Karpas-422 (cell line): ENCODE results near the gene GALNT17. TPM values are rescaled to one million over a fixed set of nuclear protein-coding genes. Genes with fewer than 3 reads are reported as not detected.
A peak's percentile ranks its signal among the peaks of the same experiment; 100 is the strongest.

Experiments
- DNase-seq: peaks from one replicate; pipeline ENCODE4 v3.0.0-alpha.2; 2015
- H2AFZ ChIP-seq: fragments of 200-600 bp; sonication (generic); 2 replicates; pipeline ENCODE4 v1.6.1; 2014; ENCODE audit warnings: antibody characterized with exemption, low read length, mixed read lengths
- H3K27ac ChIP-seq: fragments of 200-600 bp; sonication (generic); 2 replicates; pipeline ENCODE4 v1.5.1; 2014; ENCODE audit warnings: mild to moderate bottlenecking, low read length, moderate library complexity
- H3K27me3 ChIP-seq: fragments of 200-600 bp; sonication (generic); 2 replicates; pipeline ENCODE4 v1.6.1; 2014; ENCODE audit warnings: low read length, mixed read lengths
- H3K36me3 ChIP-seq: fragments of 200-600 bp; sonication (generic); 2 replicates; pipeline ENCODE4 v1.6.1; 2014; ENCODE audit warnings: low read length, mixed read lengths; ENCODE audit not compliant: insufficient read depth
- H3K4me1 ChIP-seq: fragments of 200-600 bp; sonication (generic); 2 replicates; pipeline ENCODE4 v1.6.1; 2014; ENCODE audit warnings: mild to moderate bottlenecking, low read length, mixed read lengths
- H3K4me2 ChIP-seq: fragments of 200-600 bp; sonication (generic); 2 replicates; pipeline ENCODE4 v1.6.1; 2014; ENCODE audit warnings: low read length, low read depth, mild to moderate bottlenecking; ENCODE audit not compliant: poor library complexity, severe bottlenecking
- H3K4me3 ChIP-seq: fragments of 200-600 bp; sonication (generic); 2 replicates; pipeline ENCODE4 v1.5.1; 2014; ENCODE audit warnings: mild to moderate bottlenecking, antibody characterized with exemption, low read length, mixed read lengths
- H3K79me2 ChIP-seq: fragments of 200-600 bp; sonication (generic); 2 replicates; pipeline ENCODE4 v1.6.1; 2014; ENCODE audit warnings: mild to moderate bottlenecking, low read length, mixed read lengths
- H3K9ac ChIP-seq: fragments of 200-600 bp; sonication (generic); 2 replicates; pipeline ENCODE4 v1.6.0; 2014; ENCODE audit warnings: low read length
- H3K9me2 ChIP-seq: fragments of 200-600 bp; sonication (generic), shearing (Covaris generic); replicated peaks from 2 replicates; pipeline ENCODE4 v1.6.0; 2014; ENCODE audit warnings: mild to moderate bottlenecking, low read length, moderate library complexity; ENCODE audit not compliant: insufficient read depth
- H3K9me3 ChIP-seq: fragments of 300-700, 200-600 bp; sonication (generic); 2 replicates; pipeline ENCODE4 v1.6.1; 2014; ENCODE audit warnings: low read length, mixed read lengths
- H4K20me1 ChIP-seq: fragments of 200-600 bp; sonication (generic); 2 replicates; pipeline ENCODE4 v1.6.1; 2014; ENCODE audit warnings: mild to moderate bottlenecking, antibody characterized with exemption, low read length, low read depth; ENCODE audit not compliant: insufficient read depth
- small RNA-seq: library from RNA; depleted of rRNA; stranded (forward); fragments of <200 nt; gene quantifications from one replicate; pipeline ENCODE3, GENCODE V24; 2014
- total RNA-seq: library from RNA; depleted of rRNA; stranded (reverse); fragments of >200 nt; shearing (Covaris generic); gene quantifications from 2 replicates; pipeline ENCODE4 v1.2.3, GENCODE V29; 2014; ENCODE audit warnings: low replicate concordance

Gene GALNT17
- total RNA-seq, 1 experiment from 2014 or later: not detected

DNA sequence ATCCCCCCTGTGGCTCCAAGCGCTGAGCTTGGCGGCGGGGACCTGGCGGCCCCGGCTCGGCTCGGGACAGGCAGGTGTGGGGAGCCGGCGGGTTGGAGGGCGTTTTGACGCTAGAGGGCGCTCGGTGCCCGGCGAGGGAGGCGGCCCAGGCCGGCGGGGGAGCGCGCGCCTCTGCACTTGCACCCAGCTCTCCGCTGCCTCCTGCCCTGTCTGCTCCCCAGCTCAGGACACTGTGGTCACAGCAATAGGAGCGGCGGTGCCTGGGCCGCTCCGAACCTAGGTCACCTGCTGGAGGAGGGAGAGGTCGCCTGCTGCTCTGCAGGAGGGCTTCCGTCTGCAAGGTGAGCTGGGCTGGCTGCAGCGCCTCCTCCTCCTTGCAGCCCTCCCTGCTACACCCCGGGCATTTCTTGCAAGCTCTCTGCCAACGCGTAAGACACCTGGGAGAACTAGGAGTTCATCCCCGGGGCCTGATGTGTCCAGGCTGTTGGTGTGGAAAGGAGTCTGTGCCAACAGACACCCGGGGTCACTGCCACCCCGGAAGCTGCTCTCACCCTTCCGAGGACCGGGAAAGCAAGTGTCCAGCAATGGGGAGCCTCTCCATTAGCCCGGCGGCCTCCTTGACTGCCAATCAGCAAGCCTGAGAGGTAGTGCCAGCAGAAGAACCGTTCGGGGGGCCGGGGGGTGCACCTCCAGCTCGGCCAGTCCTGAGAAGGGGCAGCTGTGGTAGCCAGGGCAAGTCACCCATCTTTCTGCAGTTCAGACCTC is 620.4 kb downstream of the GALNT17 start:
- H3K9me2 ChIP-seq: no peaks in the 10 kb centered on the region
- H3K27ac ChIP-seq: no peak overlapping the region
- no peaks in the 10 kb centered on the region; the same call in 1 of the 2 replicates for H3K9me3 ChIP-seq
- no peaks in the 10 kb centered on the region for H3K79me2 ChIP-seq
- H3K9ac ChIP-seq: no peak overlapping the region
- H3K4me2 ChIP-seq: no peak overlapping the region
- no peaks in the 10 kb centered on the region for H3K36me3 ChIP-seq
- no peak overlapping the region for H3K4me3 ChIP-seq
- no peaks in the 10 kb centered on the region for H3K27me3 ChIP-seq
- no peak overlapping the region for H2AFZ ChIP-seq
- H3K4me1 ChIP-seq: no peaks in the 10 kb centered on the region
- H4K20me1 ChIP-seq: no peaks in the 10 kb centered on the region
- no peak for DNase-seq

- H4K20me1 ChIP-seq: no peaks in the 10 kb centered on the region
- no peak overlapping the region for H3K9ac ChIP-seq
- H3K79me2 ChIP-seq: no peaks in the 10 kb centered on the region
- DNase-seq: no peak
- H3K9me3 ChIP-seq: no peaks in the 10 kb centered on the region; the same call in 1 of the 2 replicates
- H3K9me2 ChIP-seq: no peaks in the 10 kb centered on the region
- H2AFZ ChIP-seq: no peak overlapping the region
- H3K27me3 ChIP-seq: no peaks in the 10 kb centered on the region
- H3K27ac ChIP-seq: no peak overlapping the region
- H3K36me3 ChIP-seq: no peaks in the 10 kb centered on the region
- H3K4me3 ChIP-seq: no peak overlapping the region
- no peaks in the 10 kb centered on the region for H3K4me1 ChIP-seq
- no peak overlapping the region for H3K4me2 ChIP-seq
Measured at GRCh38 chr7:71753236-71753635, 621.3 kb downstream of the GALNT17 start.

- Histone ChIP-seq H3K79me2 (no peaks in the 10 kb centered on the region), H3K27me3 (no peaks in the 10 kb centered on the region), H3K9me3 (no peaks in the 10 kb centered on the region; the same call in 1 of the 2 replicates), H3K4me1 (no peaks in the 10 kb centered on the region), H3K4me2 (no peak overlapping the region), H2AFZ (no peak overlapping the region), H3K9ac (no peak overlapping the region), H3K4me3 (no peak overlapping the region), H4K20me1 (no peaks in the 10 kb centered on the region), H3K9me2 (no peaks in the 10 kb centered on the region), H3K27ac (no peak overlapping the region), H3K36me3 (no peaks in the 10 kb centered on the region)
- no peak for DNase-seq
Measured at GRCh38 chr7:71753956-71754664, 622.2 kb downstream of the GALNT17 start.

- no peaks in the 10 kb centered on the region; the same call in 1 of the 2 replicates for H3K9me3 ChIP-seq
- no peaks in the 10 kb centered on the region for H3K36me3 ChIP-seq
- H3K27me3 ChIP-seq: no peaks in the 10 kb centered on the region
- no peak overlapping the region for H3K9ac ChIP-seq
- no peak for DNase-seq
- no peaks in the 10 kb centered on the region for H3K4me1 ChIP-seq
- H3K27ac ChIP-seq: no peak overlapping the region
- H3K9me2 ChIP-seq: no peaks in the 10 kb centered on the region
- H3K4me2 ChIP-seq: no peak overlapping the region
- no peaks in the 10 kb centered on the region for H4K20me1 ChIP-seq
- no peak overlapping the region for H2AFZ ChIP-seq
- H3K79me2 ChIP-seq: no peaks in the 10 kb centered on the region
- no peak overlapping the region for H3K4me3 ChIP-seq
Measured at GRCh38 chr7:71754828-71755227, 622.9 kb downstream of the GALNT17 start.

- no peak for DNase-seq
- H3K9ac ChIP-seq: no peak overlapping the region
- no peak overlapping the region for H3K27ac ChIP-seq
- H3K9me3 ChIP-seq: peaks cover 9% of the 10 kb centered on the region
- H3K4me2 ChIP-seq: no peak overlapping the region
- no peak overlapping the region for H2AFZ ChIP-seq
- H4K20me1 ChIP-seq: no peaks in the 10 kb centered on the region
- no peaks in the 10 kb centered on the region for H3K36me3 ChIP-seq
- no peaks in the 10 kb centered on the region for H3K79me2 ChIP-seq
- H3K4me1 ChIP-seq: no peaks in the 10 kb centered on the region
- no peaks in the 10 kb centered on the region for H3K9me2 ChIP-seq
- H3K27me3 ChIP-seq: no peaks in the 10 kb centered on the region
- H3K4me3 ChIP-seq: no peak overlapping the region
Measured at GRCh38 chr7:71761336-71761735, 629.4 kb downstream of the GALNT17 start.

Small RNAs within 50 kb of the gene (small RNA-seq; reads per million reads assigned to genes)
- gene MIR3914-1 (not detected), gene RN7SKP75 (0.43 reads per million, percentile 6 among the genes with 10 or more reads in this experiment)
